GM18858 (cell line): ENCODE measurements around the gene NXF3.
"Not testable (repeated sequence)": the region's sequence is repeated elsewhere in the genome, so short reads cannot be mapped to it uniquely, and the experiment has no call there.

ENCODE experiments used
- ATAC-seq: cut with Tn5 transposase; IDR thresholded peaks from one replicate; pipeline ENCODE4 v1.9.1; 2021; ENCODE audit not compliant: unreplicated experiment

The NXF3 gene, protein sequence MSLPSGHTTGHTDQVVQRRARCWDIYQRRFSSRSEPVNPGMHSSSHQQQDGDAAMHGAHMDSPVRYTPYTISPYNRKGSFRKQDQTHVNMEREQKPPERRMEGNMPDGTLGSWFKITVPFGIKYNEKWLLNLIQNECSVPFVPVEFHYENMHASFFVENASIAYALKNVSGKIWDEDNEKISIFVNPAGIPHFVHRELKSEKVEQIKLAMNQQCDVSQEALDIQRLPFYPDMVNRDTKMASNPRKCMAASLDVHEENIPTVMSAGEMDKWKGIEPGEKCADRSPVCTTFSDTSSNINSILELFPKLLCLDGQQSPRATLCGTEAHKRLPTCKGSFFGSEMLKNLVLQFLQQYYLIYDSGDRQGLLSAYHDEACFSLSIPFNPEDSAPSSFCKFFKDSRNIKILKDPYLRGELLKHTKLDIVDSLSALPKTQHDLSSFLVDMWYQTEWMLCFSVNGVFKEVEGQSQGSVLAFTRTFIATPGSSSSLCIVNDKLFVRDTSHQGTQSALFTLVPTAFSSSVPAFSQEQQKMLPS

DNA sequence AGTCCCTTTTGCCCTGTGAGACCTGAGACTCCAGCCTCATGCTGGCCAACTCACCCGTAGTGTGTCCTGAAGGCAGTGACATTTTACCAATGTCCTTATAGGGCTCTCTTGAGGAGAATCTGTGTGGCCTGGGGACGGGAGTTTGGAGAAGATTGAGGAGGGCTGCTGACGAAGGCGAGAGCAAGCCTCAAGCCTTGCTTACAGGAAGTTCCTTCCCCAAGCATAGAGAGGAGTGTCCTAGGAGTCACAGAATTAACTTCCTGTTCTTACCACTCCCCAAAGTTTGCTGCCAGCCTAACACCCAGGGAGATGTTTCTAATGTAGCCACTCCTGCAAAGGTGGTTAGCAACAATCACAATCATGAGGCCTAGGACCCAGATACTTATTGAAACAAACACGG is at the start of gene NXF3:
Gene NXF3 (minus strand): TSS at position 202 of the 400 bp plus-strand sequence. CDS start 120 bp downstream, at position 82.
- ATAC-seq: no peak

DNA sequence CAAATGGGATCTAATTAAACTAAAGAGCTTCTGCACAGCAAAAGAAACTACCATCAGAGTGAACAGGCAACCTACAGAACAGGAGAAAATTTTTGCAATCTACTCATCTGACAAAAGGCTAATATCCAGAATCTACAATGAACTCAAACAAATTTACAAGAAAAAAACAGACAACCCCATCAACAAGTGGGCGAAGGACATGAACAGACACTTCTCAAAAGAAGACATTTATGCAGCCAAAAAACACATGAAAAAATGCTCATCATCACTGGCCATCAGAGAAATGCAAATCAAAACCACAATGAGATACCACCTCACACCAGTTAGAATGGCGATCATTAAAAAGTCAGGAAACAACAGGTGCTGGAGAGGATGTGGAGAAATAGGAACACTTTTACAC is 43.6 kb upstream of the NXF3 start:
- not testable (repeated sequence) for ATAC-seq

DNA sequence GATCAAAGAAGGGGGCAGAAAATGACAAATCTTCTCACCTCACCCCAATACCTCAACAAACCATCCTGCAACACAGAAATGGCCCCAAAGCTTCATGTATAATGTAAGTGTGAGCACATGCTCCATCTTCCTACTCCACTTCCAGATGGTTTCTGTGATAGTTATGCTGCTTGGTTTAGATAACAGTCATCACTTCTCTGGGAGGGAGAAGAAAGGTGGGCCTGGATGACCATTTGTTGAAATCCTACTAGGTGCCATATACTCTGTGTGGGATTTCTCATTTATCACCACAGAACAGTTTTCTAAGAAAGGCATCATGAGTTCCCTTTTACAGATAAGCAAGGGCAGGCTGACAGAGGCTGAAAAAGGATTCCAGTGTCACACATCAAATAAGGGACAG is 31.3 kb upstream of the NXF3 start:
- ATAC-seq: no peak

DNA sequence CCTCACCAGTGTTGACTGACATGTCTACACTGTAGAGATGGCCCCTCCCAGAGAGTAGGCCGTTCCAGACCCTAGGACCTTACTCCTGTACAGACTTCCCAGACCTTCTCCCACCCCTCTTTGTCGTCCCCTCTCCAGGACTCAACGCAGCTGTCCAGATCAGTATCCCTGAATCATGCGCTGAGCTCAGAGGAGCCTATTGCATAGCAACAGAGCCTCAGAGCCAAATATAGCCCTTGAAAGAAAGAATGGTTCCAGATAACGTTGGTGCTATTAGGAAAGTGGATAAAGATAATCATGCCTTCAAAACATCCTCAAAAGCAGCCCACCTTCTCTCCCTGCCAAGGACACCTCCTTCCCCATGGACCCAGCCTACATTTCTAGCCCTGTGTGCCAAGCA is 27.8 kb upstream of the NXF3 start:
- no peak for ATAC-seq

DNA sequence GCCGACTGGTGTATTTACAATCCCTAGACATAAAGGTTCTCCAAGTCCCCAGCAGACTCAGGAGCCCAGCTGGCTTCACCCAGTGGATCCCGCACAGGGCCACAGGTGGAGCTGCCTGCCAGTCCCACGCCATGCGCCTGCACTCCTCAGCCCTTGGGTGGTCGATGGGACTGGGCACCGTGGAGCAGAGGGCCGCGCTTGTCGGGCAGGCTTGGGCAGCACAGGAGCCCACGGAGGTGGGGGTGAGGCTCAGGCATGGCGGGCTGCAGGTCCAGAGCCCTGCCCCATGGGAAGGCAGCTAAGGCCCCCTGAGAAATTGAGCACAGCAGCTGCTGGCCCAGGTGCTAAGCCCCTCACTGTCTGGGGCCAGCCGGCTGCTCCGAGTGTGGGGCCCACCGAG is 24.0 kb upstream of the NXF3 start:
- ATAC-seq: not testable (repeated sequence)

DNA sequence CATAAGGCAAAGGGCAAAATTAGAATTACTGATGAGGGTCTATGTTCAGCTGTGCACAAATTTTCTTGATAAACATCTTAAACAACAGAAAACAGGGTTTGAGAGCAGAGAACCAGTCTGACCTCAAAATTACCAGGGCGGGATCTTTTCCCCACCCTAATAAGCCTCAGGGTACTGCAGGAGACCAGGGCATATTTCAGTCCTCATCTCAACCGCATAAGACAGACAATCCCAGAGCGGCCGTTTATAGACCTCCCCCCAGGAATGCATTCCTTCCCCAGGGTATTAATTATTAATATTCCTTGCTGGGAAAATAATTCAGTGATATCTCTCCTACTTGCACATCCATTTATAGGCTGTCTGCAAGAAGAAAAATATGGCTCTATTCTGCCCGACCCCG is 16.6 kb upstream of the NXF3 start:
- not testable (repeated sequence) for ATAC-seq

DNA sequence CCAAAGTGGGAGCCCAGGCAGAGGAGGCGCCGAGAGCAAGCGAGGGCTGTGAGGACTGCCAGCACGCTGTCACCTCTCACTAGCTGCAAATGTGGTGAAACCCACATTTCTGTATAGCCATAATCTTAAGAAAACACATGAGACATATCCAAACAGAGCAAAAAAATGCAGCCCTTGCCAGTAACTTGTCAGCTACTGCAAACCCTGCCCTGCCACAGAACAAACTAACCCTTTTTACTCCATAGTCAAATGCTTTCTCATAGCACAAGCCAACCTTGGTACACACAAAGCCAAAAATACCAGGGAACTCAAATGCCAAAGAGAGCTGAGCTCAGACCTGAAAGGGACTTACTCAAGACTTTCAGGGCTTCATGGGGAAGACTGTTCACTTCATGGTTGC is 14.9 kb upstream of the NXF3 start:
- no peak for ATAC-seq

DNA sequence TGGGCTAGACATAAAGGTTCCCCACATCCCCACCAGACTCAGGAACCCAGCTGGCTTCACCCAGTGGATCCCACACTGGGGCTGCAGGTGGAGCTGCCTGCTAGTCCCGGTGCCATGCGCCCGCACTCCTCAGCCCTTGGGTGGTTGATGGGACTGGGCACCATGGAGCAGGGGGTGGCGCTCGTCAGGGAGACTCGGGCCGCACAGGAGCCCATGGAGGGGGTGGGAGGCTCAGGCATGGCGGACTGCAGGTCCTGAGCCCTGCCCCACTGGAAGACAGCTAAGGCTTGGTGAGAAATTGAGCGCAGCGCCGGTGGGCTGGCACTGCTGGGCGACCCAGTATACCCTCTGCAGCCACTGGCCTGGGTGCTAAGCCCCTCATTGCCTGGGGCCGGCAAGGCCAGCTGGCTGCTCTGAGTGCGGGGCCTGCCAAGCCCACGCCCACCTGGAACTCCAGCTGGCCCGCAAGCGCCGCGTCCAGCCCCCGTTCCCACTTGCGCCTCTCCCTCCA is 14.3 kb upstream of the NXF3 start:
- ATAC-seq: not testable (repeated sequence)

DNA sequence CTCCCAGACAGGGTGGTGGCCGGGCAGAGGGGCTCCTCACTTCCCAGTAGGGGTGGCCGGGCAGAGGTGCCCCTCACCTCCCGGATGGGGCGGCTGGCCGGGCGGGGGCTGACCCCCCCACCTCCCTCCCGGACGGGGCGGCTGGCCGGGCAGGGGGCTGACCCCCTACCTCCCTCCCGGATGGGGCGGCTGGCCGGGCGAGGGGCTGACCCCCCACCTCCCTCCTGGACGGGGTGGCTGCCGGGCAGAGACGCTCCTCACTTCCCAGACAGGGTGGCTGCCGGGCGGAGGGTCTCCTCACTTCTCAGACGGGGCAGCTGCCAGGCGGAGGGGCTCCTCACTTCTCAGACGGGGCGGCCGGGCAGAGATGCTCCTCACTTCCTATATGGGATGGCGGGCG is 11.4 kb upstream of the NXF3 start:
- ATAC-seq: not testable (repeated sequence)

DNA sequence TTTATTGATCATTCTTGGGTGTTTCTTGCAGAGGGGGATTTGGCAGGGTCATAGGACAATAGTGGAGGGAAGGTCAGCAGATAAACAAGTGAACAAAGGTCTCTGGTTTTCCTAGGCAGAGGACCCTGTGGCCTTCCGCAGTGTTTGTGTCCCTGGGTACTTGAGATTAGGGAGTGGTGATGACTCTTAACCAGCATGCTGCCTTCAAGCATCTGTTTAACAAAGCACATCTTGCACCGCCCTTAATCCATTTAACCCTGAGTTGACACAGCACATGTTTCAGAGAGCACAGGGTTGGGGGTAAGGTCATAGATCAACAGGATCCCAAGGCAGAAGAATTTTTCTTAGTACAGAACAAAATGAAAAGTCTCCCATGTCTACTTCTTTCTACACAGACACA is 10.9 kb upstream of the NXF3 start:
- not testable (repeated sequence) for ATAC-seq

DNA sequence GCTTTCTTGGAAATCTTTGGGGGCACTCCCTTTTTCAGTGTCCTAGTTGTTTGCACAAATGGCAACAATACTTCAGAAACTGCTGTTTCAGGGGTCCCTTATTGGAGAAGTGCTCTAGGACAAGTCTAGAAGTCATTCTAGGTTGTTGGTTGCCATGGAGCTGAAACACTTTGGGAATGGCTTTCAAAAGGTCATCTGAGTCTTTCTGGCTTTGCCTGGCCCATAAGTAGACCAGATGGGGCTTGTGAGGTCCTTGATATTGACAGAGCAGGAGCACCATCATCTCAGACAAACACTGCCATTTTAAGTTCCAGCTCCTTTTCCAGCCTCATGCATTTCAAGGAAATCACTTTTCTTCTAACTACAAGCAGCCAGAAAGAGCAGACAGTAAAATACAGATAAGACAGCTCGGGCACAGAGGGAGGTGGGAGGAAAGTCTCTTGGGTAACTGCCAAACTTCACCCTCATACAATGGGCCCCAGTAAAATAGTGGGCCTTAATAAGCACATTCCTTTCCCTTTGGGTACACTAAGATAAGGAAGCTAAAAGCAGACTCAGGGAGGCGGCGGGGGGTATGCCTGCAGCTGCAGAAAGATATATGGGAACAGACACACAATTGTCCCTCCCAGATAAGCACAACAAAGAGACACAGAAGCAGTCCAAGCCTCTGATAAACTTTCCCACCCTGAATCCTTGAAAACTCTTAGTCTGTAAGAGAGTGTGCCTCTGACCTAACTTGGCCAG is 8.5 kb upstream of the NXF3 start:
- no peak for ATAC-seq

DNA sequence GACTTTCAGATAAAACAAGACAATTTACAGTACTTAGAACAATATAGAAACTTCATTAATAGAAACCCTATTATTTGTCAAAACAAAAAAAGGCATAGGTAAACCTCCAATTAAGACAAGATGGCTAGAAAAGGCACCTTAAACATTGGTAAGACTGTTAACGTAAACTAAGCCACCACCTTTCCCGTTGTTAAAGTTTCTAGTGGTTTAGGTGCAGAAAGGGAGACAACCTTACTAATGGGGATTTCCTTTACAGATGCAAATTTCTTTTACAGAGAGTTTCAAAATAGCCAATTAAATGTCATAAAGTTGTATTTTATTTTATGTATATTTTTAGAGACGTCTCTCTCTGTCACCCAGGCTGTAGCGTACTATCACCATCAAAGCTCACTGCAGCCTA is 7.5 kb upstream of the NXF3 start:
- no peak for ATAC-seq

DNA sequence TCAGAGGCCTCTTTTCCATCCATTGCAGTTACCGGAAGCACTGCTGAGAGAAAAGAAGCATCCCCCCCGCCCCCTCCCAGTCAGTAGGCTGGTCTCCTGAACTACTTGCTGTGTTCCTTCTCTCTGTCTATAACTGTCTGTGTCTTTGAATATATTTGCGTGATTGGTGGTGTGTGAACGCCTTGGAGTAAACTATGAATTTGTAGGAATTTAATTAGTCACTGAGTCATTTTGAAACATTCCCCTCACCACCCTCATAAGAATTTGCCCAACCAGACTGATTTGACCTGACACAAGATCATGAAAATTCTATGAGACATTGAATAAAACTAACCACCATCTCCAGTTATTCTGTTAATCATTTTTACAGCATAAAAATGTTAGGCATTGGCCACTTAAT is 6.7 kb upstream of the NXF3 start:
- no peak for ATAC-seq

DNA sequence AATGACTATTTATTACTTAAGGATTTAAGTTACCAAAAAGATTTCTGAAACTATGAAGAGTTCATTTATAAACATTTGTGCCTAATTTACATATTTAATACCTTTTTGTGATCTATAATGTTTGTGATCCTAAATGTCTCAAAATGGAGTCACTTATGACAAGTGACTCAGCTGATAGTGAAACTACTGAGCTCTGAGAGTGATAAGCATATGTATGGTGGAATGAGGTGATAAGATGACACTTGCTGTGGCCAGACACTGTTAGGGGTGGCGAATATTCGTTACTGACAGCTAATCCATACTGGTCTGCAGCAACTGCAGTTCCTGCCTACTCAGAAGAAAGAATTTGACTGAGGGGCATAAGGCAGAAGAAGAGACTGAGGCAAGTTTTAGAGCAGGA is 5.5 kb upstream of the NXF3 start:
- ATAC-seq: no peak

DNA sequence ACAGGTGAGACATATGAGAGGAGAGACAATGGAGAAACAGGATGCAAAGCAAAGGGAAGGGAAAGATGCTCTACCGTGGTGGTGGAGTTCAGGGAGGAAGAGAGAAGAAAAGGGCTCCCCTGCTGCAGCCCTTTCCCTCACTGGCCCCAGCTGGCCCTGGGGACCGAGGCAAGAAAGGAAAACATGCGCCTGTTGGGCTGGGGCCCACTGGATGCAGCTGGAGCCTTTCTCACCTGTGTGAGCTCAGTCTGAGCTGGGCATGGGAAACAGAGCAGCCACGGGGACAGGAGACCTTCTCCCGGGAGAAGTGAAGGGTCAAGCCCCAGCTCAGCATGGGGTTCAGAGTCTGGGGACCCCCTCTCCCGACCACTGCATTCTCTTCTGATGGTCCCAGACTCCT is 11.9 kb downstream of the NXF3 start:
- no peak for ATAC-seq

DNA sequence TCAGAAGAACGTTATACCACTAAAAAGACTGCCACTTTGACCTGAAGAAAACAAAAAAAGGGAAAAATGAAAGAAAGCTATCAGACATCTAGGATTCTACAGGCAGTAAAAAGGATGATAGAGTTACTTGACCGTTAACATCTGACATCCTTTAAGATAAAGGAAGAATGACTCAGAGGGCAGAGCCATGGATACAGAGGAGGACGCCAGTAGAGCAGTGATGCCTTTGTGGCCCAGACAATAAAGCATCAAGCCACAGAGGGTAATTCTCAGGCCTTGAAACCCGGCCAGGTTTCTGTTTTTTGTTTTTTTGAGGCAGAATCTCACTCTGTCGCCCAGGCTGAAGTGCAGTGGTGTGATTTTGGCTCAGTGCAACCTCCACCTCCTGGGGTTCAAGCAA is 19.5 kb downstream of the NXF3 start:
- ATAC-seq: no peak

DNA sequence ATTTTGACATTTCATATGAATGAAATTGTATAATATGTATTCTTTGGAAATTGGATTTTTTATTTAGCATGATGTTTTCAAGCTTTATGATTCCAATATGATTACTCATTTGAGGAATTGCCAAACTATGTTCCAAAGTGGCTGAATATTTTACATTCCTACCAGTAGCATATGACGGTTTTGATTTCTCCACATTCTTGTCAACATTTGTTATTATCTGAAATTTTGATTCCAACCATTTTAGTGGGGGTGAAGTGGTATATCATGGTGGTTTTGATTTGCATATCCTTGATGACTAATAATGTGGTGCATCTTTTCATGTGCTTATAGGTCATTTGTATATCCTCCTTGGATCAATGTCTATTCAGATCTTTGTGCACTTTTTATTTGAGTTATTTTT is 26.3 kb downstream of the NXF3 start:
- no peak for ATAC-seq

DNA sequence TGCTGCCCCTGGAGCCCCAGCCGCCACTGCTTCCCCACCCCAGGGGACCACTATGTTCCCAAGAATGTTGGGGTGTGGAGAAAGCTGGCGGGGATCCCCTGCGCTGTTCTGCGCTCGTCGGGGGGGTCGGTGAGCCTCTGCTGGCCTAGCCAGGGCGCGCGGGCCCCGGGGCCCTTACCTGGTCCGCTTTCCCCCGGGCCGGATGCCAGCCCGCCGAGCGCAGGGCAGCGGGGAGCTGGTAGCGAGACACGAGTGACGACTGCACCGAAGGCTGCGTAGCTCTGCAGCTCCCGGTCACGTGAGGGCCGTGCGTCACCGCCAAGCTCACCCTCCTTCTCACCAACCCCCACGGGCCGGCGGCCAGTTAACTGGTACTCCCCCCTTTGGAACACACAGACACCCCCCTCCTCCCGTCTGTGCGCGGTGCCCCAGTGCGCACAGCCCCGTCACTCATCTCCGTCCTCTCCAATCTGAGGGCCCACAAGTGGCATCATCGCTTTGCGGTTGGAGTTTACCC is 29.0 kb downstream of the NXF3 start, which contains the start of gene BEX1:
Gene BEX1 (minus strand): TSS at position 254 of the 517 bp plus-strand sequence. CDS start 897 bp downstream, outside the sequence.
- no peak for ATAC-seq

DNA sequence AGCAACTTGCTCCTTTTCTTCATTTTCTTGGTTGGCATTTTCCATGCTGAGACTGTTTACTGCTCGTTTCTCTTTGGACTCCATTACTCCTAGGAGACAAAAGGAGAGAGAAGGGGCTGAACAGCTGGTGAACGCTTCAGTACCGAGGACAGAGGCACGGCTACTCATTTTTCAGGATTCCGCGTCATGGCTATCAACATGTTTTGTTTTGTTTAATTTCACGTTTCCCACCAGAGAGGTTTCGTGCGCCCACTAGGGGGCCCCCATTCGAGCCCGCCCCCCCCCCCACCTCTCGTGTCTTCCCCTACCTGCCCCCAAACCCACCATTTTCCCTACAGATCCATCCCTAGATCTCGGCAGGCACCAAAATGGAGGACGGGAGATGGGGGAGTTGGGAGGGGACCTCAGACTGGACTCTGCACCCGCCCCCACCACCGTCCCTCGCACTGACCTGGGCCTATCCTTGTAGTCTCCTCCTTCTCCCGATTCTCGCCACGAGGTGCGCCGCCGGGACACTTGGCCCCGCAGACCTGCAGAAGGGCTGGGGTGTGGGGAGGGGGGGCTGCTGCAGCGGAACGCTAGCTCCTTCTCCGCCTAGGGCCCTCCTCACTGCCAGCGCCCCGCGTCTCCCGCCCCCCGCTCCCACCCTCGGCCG is 29.6 kb downstream of the NXF3 start:
- no peak for ATAC-seq

DNA sequence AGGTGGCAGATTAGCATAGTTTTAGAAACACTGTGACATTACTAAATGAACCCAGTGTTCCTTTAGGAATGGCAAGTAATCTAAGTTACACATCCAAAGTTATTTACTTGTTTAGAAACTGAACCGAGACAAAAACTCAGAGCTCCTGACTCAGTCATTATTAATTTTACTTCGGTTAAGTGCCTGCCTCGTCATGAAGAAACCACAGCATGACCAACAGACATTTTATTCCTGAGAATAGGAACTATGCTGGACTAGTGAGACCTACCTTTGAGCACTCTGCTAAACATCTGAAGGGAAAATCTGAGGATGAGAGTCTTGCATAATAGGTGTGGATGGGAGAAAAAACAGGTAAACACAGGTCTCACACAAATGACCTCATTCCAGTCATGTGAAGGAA is 31.5 kb downstream of the NXF3 start:
- ATAC-seq: no peak

DNA sequence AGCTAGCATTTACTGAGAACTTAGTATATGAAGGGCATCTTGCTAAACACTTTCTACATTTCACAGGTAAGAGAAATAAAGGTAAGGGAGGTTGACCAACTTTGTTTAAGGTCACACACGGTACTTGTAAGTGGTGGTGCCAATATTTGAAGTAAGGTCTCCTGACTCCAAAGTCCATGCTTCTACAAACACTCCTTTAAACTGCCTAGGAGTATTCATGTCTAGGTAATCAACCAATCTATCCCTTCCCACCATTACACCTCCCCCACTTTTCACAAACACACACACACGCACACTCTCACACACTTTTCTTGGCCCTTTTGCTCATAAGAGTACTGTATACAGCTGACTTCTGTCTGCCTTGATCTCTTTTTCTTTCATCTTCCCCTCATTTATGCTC is 36.0 kb downstream of the NXF3 start:
- no peak for ATAC-seq
